Measurements from ENCODE around the gene SH3D21.

DNA sequence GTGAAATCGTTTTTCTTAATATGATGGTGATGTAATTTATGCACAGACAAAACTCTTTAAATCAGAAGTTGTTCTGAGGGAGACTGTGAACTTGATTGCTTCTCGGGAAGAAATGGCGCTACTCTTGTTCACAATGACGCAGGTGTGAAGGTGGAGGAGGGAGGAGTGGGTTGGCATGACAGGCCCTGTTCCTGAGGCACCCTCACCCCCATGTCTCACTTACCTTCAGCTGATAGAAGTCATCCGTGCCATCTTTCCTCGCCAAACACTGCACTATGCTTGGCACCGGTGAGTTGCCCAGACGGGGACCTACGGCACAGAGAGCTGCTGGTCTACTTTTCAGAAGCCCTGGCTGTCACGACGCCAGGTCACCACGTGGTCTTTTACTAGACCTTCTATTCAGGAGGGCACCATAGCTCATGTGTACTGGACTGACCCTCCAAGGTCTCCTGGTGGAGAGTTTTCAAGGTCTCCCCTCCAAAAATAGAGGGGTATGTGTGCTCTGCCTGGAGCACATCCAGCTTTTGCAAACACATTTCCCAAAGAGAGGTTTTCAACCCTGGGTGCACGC lies 52.4 kb downstream of the SH3D21 start:
- no peak for TF ChIP-seq CTCF (IDR thresholded peaks at IDR 0.05; ENCODE audit: low read depth, low read length)
- TF ChIP-seq EZH2phosphoT487 (IDR thresholded peaks at IDR 0.05; ENCODE audit: low read depth), result no peak

Data from OCI-LY3 (cell line).